Adipose tissue (tissue), 3 donors: ENCODE results near the gene RAB23. TPM values are rescaled to one million over a fixed set of nuclear protein-coding genes. Genes with fewer than 3 reads are reported as not detected.
"Not testable (repeated sequence)": the region's sequence is repeated elsewhere in the genome, so short reads cannot be mapped to it uniquely, and the experiment has no call there.

Source experiments
- H3K27ac ChIP-seq: one replicate; pipeline ENCODE4 v1.5.1; 2013; ENCODE audit warnings: low read depth, low read length
- WGBS, 3 donors: extraction: QIAGEN DNeasy Blood & Tissue Kit; methylation state at CpG; one replicate each; pipeline ENCODE4 v1.1.7; 2013; 5-methylcytosine and 5-hydroxymethylcytosine counted together
- polyA plus RNA-seq, 3 donors: library from polyadenylated mRNA; stranded (reverse); fragments of 200-250 nt; gene quantifications; one replicate each; pipeline ENCODE4 v1.2.3, GENCODE V29; 2013
- donor health status: healthy with polysubstance abuse.
- donor health status: Bipolar disorder and iron deficiency.
- donor health status: healthy.

The RAB23 gene
- polyA plus RNA-seq, 3 donors: 1.0 to 16.0 (median 3.2) TPM

GRCh38 chr6:57247603-57248002, 25.5 kb upstream of the RAB23 start:
- no peak overlapping the region for H3K27ac ChIP-seq

GRCh38 chr6:57246307-57246706, 24.2 kb upstream of the RAB23 start:
- no peak overlapping the region for H3K27ac ChIP-seq
- 76 to 88% (median 88%) methylated on average over 6 of the region's 6 CpGs for WGBS, 3 donors

GRCh38 chr6:57243954-57244353, 21.8 kb upstream of the RAB23 start:
- WGBS, 3 donors: 89 to 93% (median 91%) methylated on average over 7 of the region's 7 CpGs
- no peak overlapping the region for H3K27ac ChIP-seq

GRCh38 chr6:57243526-57243925, 21.4 kb upstream of the RAB23 start:
- not testable (repeated sequence) for H3K27ac ChIP-seq

GRCh38 chr6:57242505-57242904, 20.4 kb upstream of the RAB23 start:
- WGBS, 3 donors: 14 to 29% (median 16%) methylated on average over 2 of the region's 2 CpGs
- no peak overlapping the region for H3K27ac ChIP-seq

More at GRCh38 chr6:57243526-57243925, 21.4 kb upstream of the RAB23 start:
- 95 to 97% (median 96%) methylated on average over 13 of the region's 13 CpGs for WGBS, 3 donors

- 58 to 84% (median 81%) methylated on average over 2 of the region's 2 CpGs for WGBS, 3 donors
- no peak overlapping the region for H3K27ac ChIP-seq
Measured at GRCh38 chr6:57226221-57226620, 4.1 kb upstream of the RAB23 start.

GRCh38 chr6:57224769-57225515, 2.8 kb upstream of the RAB23 start:
- H3K27ac ChIP-seq: no peak overlapping the region
- WGBS, 3 donors: 38 to 60% (median 43%) methylated on average over 1 of the region's 1 CpG

- 13 to 27% (median 23%) methylated on average over 5 of the region's 5 CpGs for WGBS, 3 donors
- H3K27ac ChIP-seq: no peak overlapping the region
Measured at GRCh38 chr6:57222743-57223077, 603 bp upstream of the RAB23 start.

GRCh38 chr6:57221191-57221935, 744 bp downstream of the RAB23 start:
- no peak overlapping the region for H3K27ac ChIP-seq
- 0 to 1% (median 0%) methylated on average over 34 to 38 of the region's 38 CpGs for WGBS, 3 donors

GRCh38 chr6:57220083-57220703, 1.9 kb downstream of the RAB23 start:
- no peak overlapping the region for H3K27ac ChIP-seq
- WGBS, 3 donors: 90 to 94% (median 93%) methylated on average over 2 of the region's 2 CpGs

- WGBS, 3 donors: 96 to 99% (median 97%) methylated on average over 11 of the region's 11 CpGs
Measured at GRCh38 chr6:57217270-57217669, 4.8 kb downstream of the RAB23 start.

GRCh38 chr6:57216235-57217101, 5.6 kb downstream of the RAB23 start:
- 76 to 83% (median 79%) methylated on average over 7 of the region's 7 CpGs for WGBS, 3 donors
- no peak overlapping the region for H3K27ac ChIP-seq

More at GRCh38 chr6:57217270-57217669, 4.8 kb downstream of the RAB23 start:
- no peak overlapping the region for H3K27ac ChIP-seq

- 91 to 100% (median 97%) methylated on average over 1 of the region's 1 CpG for WGBS, 3 donors
- no peak overlapping the region for H3K27ac ChIP-seq
Measured at GRCh38 chr6:57215260-57215659, 6.8 kb downstream of the RAB23 start.

- H3K27ac ChIP-seq: no peak overlapping the region
- WGBS, 3 donors: 93 to 97% (median 96%) methylated on average over 5 of the region's 5 CpGs
Measured at GRCh38 chr6:57210060-57210459, 12.0 kb downstream of the RAB23 start.

GRCh38 chr6:57209030-57209429, 13.1 kb downstream of the RAB23 start:
- H3K27ac ChIP-seq: no peak overlapping the region

- 94 to 98% (median 95%) methylated on average over 4 of the region's 4 CpGs for WGBS, 3 donors
- H3K27ac ChIP-seq: no peak overlapping the region
Measured at GRCh38 chr6:57207872-57208271, 14.2 kb downstream of the RAB23 start.

- whole genome bisulfite sequencing, 3 donors: 79 to 85% (median 80%) methylated on average over 2 of the region's 2 CpGs
- H3K27ac ChIP-seq: no peak overlapping the region
Measured at GRCh38 chr6:57207141-57207540, 15.0 kb downstream of the RAB23 start.

GRCh38 chr6:57205550-57206328, 16.4 kb downstream of the RAB23 start:
- 84 to 91% (median 90%) methylated on average over 7 of the region's 7 CpGs for WGBS, 3 donors
- H3K27ac ChIP-seq: no peak overlapping the region
